HEK293 (cell line): ENCODE data around the gene AFDN.

ENCODE experiments used
- BCL11A ChIP-seq: fragments of 450-650 bp; formaldehyde crosslinking; IDR thresholded peaks from 2 replicates; pipeline ENCODE4 v1.5.1; 2016; ENCODE audit warnings: low read depth, missing biosample characterization, missing genetic modification characterization
- CTCF ChIP-seq: fragments of 450-650 bp; formaldehyde crosslinking; IDR thresholded peaks from 2 replicates; pipeline ENCODE4 v1.5.1; 2016; ENCODE audit warnings: missing biosample characterization, missing genetic modification characterization
- ELK4 ChIP-seq: IDR thresholded peaks from 2 replicates; pipeline ENCODE4 v1.6.1; 2011; ENCODE audit warnings: mild to moderate bottlenecking, low read depth, low read length, borderline replicate concordance
- HIC1 ChIP-seq: fragments of 450-650 bp; formaldehyde crosslinking; IDR thresholded peaks from 2 replicates; pipeline ENCODE4 v1.5.1; 2016; ENCODE audit warnings: missing biosample characterization, missing genetic modification characterization
- HOXC10 ChIP-seq: sonication (generic); formaldehyde crosslinking; IDR thresholded peaks from 2 replicates; pipeline ENCODE4 v1.8.1; 2023; ENCODE audit warnings: mild to moderate bottlenecking, missing genetic modification reagents
- KLF9 ChIP-seq: fragments of 450-650 bp; formaldehyde crosslinking; IDR thresholded peaks from 2 replicates; pipeline ENCODE4 v1.5.1; 2016; ENCODE audit warnings: missing biosample characterization, missing genetic modification characterization, low read depth
- REPIN1 ChIP-seq: fragments of 450-650 bp; formaldehyde crosslinking; IDR thresholded peaks from 2 replicates; pipeline ENCODE4 v1.5.1; 2017; ENCODE audit warnings: missing biosample characterization, missing genetic modification characterization, low read depth
- SETDB1 ChIP-seq: IDR thresholded peaks from one replicate; pipeline ENCODE4 v1.6.1; 2017; ENCODE audit warnings: mild to moderate bottlenecking, low read length, moderate library complexity, mixed read lengths; ENCODE audit not compliant: insufficient read length
- TCF7L2 ChIP-seq: IDR thresholded peaks from 2 replicates; pipeline ENCODE4 v1.6.1; 2011; ENCODE audit warnings: low read depth, mild to moderate bottlenecking, inconsistent platforms, low read length, moderate library complexity, borderline replicate concordance
- TRIM28 ChIP-seq: IDR thresholded peaks from 2 replicates; pipeline ENCODE4 v1.6.1; 2011; ENCODE audit warnings: low read length, control low read depth, borderline replicate concordance
- ZFHX2 ChIP-seq: fragments of 450-650 bp; formaldehyde crosslinking; conservative IDR thresholded peaks from 2 replicates; pipeline ENCODE4 v1.5.1; 2016; ENCODE audit warnings: missing biosample characterization, missing genetic modification characterization
- ZNF114 ChIP-seq: fragments of 450-650 bp; formaldehyde crosslinking; IDR thresholded peaks from 2 replicates; pipeline ENCODE4 v1.5.0; 2017; ENCODE audit warnings: missing biosample characterization, missing genetic modification characterization
- ZNF133 ChIP-seq: fragments of 450-650 bp; formaldehyde crosslinking; IDR thresholded peaks from 2 replicates; pipeline ENCODE4 v1.5.1; 2016; ENCODE audit warnings: missing biosample characterization, missing genetic modification characterization
- ZNF138 ChIP-seq: fragments of 450-650 bp; formaldehyde crosslinking; IDR thresholded peaks from 2 replicates; pipeline ENCODE4 v1.5.1; 2016; ENCODE audit warnings: missing biosample characterization, missing genetic modification characterization, borderline replicate concordance
- ZNF155 ChIP-seq: fragments of 450-650 bp; formaldehyde crosslinking; IDR thresholded peaks from 2 replicates; pipeline ENCODE4 v1.5.1; 2016; ENCODE audit warnings: missing biosample characterization, missing genetic modification characterization
- ZNF157 ChIP-seq: fragments of 450-650 bp; formaldehyde crosslinking; IDR thresholded peaks from 2 replicates; pipeline ENCODE4 v1.5.1; 2016; ENCODE audit warnings: missing biosample characterization, missing genetic modification characterization
- ZNF214 ChIP-seq: fragments of 450-650 bp; formaldehyde crosslinking; IDR thresholded peaks from 2 replicates; pipeline ENCODE4 v1.5.1; 2017; ENCODE audit warnings: missing biosample characterization, mild to moderate bottlenecking, missing genetic modification characterization, borderline replicate concordance
- ZNF24 ChIP-seq: fragments of 450-650 bp; formaldehyde crosslinking; IDR thresholded peaks from 2 replicates; pipeline ENCODE4 v1.5.1; 2016; ENCODE audit warnings: missing biosample characterization, missing genetic modification characterization
- ZNF248 ChIP-seq: fragments of 450-650 bp; formaldehyde crosslinking; IDR thresholded peaks from 2 replicates; pipeline ENCODE4 v1.5.1; 2017; ENCODE audit warnings: missing biosample characterization, missing genetic modification characterization
- ZNF26 ChIP-seq: fragments of 450-650 bp; formaldehyde crosslinking; IDR thresholded peaks from 2 replicates; pipeline ENCODE4 v1.5.1; 2016; ENCODE audit warnings: missing biosample characterization, missing genetic modification characterization
- ZNF416 ChIP-seq: fragments of 450-650 bp; formaldehyde crosslinking; IDR thresholded peaks from 2 replicates; pipeline ENCODE4 v1.5.1; 2016; ENCODE audit warnings: missing biosample characterization, missing genetic modification characterization
- ZNF426 ChIP-seq: fragments of 450-650 bp; formaldehyde crosslinking; IDR thresholded peaks from 2 replicates; pipeline ENCODE4 v1.5.1; 2017; ENCODE audit warnings: missing biosample characterization, missing genetic modification characterization, mild to moderate bottlenecking, inconsistent platforms, moderate library complexity
- ZNF433 ChIP-seq: fragments of 450-650 bp; formaldehyde crosslinking; IDR thresholded peaks from 2 replicates; pipeline ENCODE4 v1.5.1; 2016; ENCODE audit warnings: missing biosample characterization, missing genetic modification characterization, low read depth
- ZNF48 ChIP-seq: fragments of 450-650 bp; formaldehyde crosslinking; IDR thresholded peaks from 2 replicates; pipeline ENCODE4 v1.5.1; 2016; ENCODE audit warnings: missing biosample characterization, missing genetic modification characterization
- ZNF510 ChIP-seq: fragments of 450-650 bp; formaldehyde crosslinking; IDR thresholded peaks from 2 replicates; pipeline ENCODE4 v1.5.1; 2018; ENCODE audit warnings: mild to moderate bottlenecking, missing genetic modification characterization, missing biosample characterization; ENCODE audit not compliant: insufficient replicate concordance
- ZNF514 ChIP-seq: fragments of 450-650 bp; formaldehyde crosslinking; IDR thresholded peaks from 2 replicates; pipeline ENCODE4 v1.5.1; 2016; ENCODE audit warnings: missing biosample characterization, missing genetic modification characterization
- ZNF530 ChIP-seq: fragments of 450-650 bp; formaldehyde crosslinking; IDR thresholded peaks from 2 replicates; pipeline ENCODE4 v1.5.1; 2016; ENCODE audit warnings: low read depth, missing biosample characterization, missing genetic modification characterization
- ZNF626 ChIP-seq: fragments of 450-650 bp; sonication (Bioruptor Pico); formaldehyde crosslinking; IDR thresholded peaks from 2 replicates; pipeline ENCODE4 v1.5.1; 2018; ENCODE audit warnings: missing biosample characterization, missing genetic modification characterization, inconsistent platforms
- ZNF654 ChIP-seq: fragments of 450-650 bp; formaldehyde crosslinking; IDR thresholded peaks from 2 replicates; pipeline ENCODE4 v1.5.1; 2016; ENCODE audit warnings: low read depth, missing biosample characterization, missing genetic modification characterization
- ZNF660 ChIP-seq: fragments of 450-650 bp; IDR thresholded peaks from 2 replicates; pipeline ENCODE4 v1.5.1; 2018; ENCODE audit warnings: missing biosample characterization, mild to moderate bottlenecking, missing genetic modification characterization
- ZNF670 ChIP-seq: fragments of 450-650 bp; formaldehyde crosslinking; IDR thresholded peaks from 2 replicates; pipeline ENCODE4 v1.5.1; 2016; ENCODE audit warnings: missing biosample characterization, missing genetic modification characterization, low read depth
- ZSCAN5A ChIP-seq: fragments of 450-650 bp; formaldehyde crosslinking; IDR thresholded peaks from 2 replicates; pipeline ENCODE4 v1.5.1; 2016; ENCODE audit warnings: missing biosample characterization, missing genetic modification characterization

Gene AFDN

GRCh38 chr6:168007592-168008338 lies 181.1 kb downstream of the AFDN start (continued):
- TF ChIP-seq BCL11A (tag by site-specific recombination): no peak
- no peak for TF ChIP-seq ZFHX2 (tag by site-specific recombination)
- TF ChIP-seq ZNF433: no peak
- no peak for TF ChIP-seq ZNF133
- no peak for TF ChIP-seq ZSCAN5A (tag by site-specific recombination)
- no peak for TF ChIP-seq ZNF26 (tag by site-specific recombination)
- TF ChIP-seq ZNF155 (tag by site-specific recombination): no peak
- TF ChIP-seq ZNF24: no peak
- TF ChIP-seq SETDB1: peak; percentile 19
- TF ChIP-seq ZNF510 (tag by site-specific recombination): no peak
- TF ChIP-seq ZNF138: no peak
- TF ChIP-seq HIC1 (tag by site-specific recombination): peak; percentile 49; the same call in 1 of the 2 replicates
- no peak for TF ChIP-seq ZNF670 (tag by site-specific recombination)
- TF ChIP-seq KLF9 (tag by site-specific recombination): no peak
- no peak; the same call in 1 of the 2 replicates for TF ChIP-seq TRIM28
- TF ChIP-seq HOXC10 (CRISPR knock-in tag): no peak
- TF ChIP-seq ZNF114 (tag by site-specific recombination): no peak
- TF ChIP-seq ZNF426: no peak
- no peak for TF ChIP-seq ZNF416 (tag by site-specific recombination)
- no peak for TF ChIP-seq ZNF626 (tag by site-specific recombination)
- no peak for TF ChIP-seq ZNF248 (tag by site-specific recombination)
- TF ChIP-seq ZNF660 (tag by site-specific recombination): 0 out of 2 replicates have a peak, but pooled peaks have one; percentile 59
- TF ChIP-seq ZNF654 (tag by site-specific recombination): no peak
- TF ChIP-seq ZNF157: no peak
- TF ChIP-seq ELK4: no peak
- no peak for TF ChIP-seq ZNF514 (tag by site-specific recombination)
- TF ChIP-seq ZNF530 (tag by site-specific recombination): no peak
- no peak for TF ChIP-seq TCF7L2
- TF ChIP-seq ZNF48 (tag by site-specific recombination): no peak
- TF ChIP-seq CTCF (tag by site-specific recombination): no peak
- TF ChIP-seq REPIN1 (tag by site-specific recombination): no peak
- TF ChIP-seq ZNF214 (tag by site-specific recombination): no peak
